Motor neuron (in vitro differentiated cells): ENCODE data around the gene C12orf56. TPM values are rescaled to one million over a fixed set of nuclear protein-coding genes. Genes with fewer than 3 reads are reported as not detected.
"Not testable (repeated sequence)": the region's sequence is repeated elsewhere in the genome, so short reads cannot be mapped to it uniquely, and the experiment has no call there.

ENCODE experiments used
- ATAC-seq, 8 experiments: fragments of 200-7000 bp; cut with Tn5 transposase; replicated peaks in 6 of 8; 2 replicates each; pipeline ENCODE4 v1.8.0; 2021; ENCODE audit warnings: mild to moderate bottlenecking in 8 of 8, moderate library complexity in 8 of 8
- H3K27ac ChIP-seq, 2 donors: fragments of 250-450 bp; sonication (Bioruptor Pico); 2 replicates each; pipeline ENCODE4 v1.9.0; 2021; ENCODE audit warnings: antibody characterized with exemption in 2 of 2, mild to moderate bottlenecking in 2 of 2, moderate library complexity in 1 of 2
- H3K4me1 ChIP-seq, 2 donors: fragments of 250-450 bp; sonication (Bioruptor Pico); replicated peaks in 1 of 2; 2 replicates each; pipeline ENCODE4 v1.6.1; 2021; ENCODE audit warnings: antibody characterized with exemption in 2 of 2, mild to moderate bottlenecking in 2 of 2, moderate library complexity in 1 of 2
- H3K4me3 ChIP-seq, 5 donors: fragments of 250-450 bp; sonication (Bioruptor Pico); 2 replicates each; pipeline ENCODE4 v1.9.0; 2021; ENCODE audit warnings: antibody characterized with exemption in 5 of 5, mild to moderate bottlenecking in 5 of 5, moderate library complexity in 4 of 5
- WGBS, 10 experiments: fragments of 450-650 bp; shearing (Covaris generic); methylation state at CpG; one replicate each; pipeline ENCODE4 v1.0.0; 2022; 5-methylcytosine and 5-hydroxymethylcytosine counted together
- in situ Hi-C, 9 experiments: fragments of 400-800 bp; cut with MboI; loops; one replicate each; pipeline ENCODE4 v1.15.0; 2021; ENCODE audit warnings: low sequenced_read_pairs in 9 of 9, low pct_unique_long_range_greater_than_20kb in 2 of 9; ENCODE audit not compliant: unreplicated experiment in 9 of 9
- total RNA-seq, 8 experiments: library from RNA; unstranded; fragments of 300-600 nt; gene quantifications; 2 replicates each; pipeline versions ENCODE4 v1.2.3 to v1.2.4, GENCODE V29; 2022

Gene C12orf56
- total RNA-seq, 8 experiments from 2014 or later = 0.13 to 0.71 (median 0.32) TPM; not detected in 1

DNA sequence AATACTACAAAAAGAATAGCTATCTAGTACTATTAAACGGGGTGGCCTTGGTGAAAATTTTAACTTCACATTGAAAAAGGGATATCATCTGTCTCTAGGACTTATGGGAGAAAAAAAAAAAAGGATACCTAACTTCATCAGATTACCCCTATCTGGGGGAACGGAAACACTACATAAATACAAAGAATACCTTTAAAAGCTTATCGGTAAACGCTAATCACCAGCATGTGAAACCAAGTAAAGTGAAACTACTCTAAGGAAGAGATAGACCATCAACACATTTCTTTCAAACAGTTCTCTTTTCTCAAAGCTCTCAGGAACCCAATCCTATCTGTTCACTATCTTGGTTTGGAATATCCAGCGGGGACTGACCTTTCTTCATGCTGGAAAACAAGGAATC lies 172.0 kb downstream of the C12orf56 start:
- ATAC-seq = no peak
- Histone ChIP-seq H3K4me1 (peaks cover 6 to 11% of the 10 kb centered on the region in 2 donors), H3K27ac (no peak overlapping the region), H3K4me3 (no peak overlapping the region)
- 81 to 100% (median 93%) methylated on average over 3 to 5 of the region's 5 CpGs for WGBS, 10 experiments
- in situ Hi-C loops = no loop called here

DNA sequence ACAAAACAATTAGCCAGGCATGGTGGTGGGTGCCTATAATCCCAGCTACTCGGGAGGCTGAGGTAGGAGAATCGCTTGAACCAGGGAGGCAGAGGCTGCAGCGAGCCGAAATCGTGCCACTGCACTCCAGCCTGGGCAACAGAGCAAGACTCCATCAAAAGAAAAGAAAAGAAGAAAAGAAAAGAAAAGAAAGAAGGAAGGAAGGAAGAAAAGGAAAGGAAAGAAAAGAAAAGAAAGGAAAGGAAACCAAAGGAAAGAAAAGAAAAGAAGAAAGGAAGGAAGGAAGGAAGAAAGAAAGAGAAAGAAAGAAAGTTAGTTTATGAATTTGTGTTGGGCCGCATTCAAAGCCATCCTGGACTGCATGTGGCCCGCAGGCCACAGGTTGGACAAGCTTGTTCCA lies 172.9 kb downstream of the C12orf56 start:
- WGBS, 10 experiments = 83 to 100% (median 96%) methylated on average over 1 to 7 of the region's 7 CpGs; no CpG with 5 or more reads in 1 of the 10 experiments
- H3K4me3 ChIP-seq = not testable (repeated sequence)

DNA sequence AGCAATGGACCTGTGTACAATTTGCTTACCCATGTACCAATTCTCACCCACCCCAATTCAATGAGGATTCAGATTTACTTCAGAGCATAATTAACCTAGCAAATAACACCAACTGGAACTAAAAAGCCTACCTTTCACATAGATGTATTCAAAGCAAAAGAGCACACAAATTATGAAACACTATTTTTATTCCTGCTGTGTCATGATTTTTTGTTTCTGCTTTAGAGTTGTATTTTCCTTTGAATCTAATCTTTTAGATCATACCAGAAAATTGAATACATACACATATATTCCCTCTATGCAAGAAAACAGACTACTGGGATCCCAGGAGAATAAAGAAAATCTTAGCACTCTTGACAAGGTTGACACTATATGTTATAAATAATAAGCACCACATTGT lies 174.3 kb downstream of the C12orf56 start:
- H3K4me3 ChIP-seq = no peak overlapping the region
- H3K27ac ChIP-seq = no peak overlapping the region
- peaks cover 6% of the 10 kb centered on the region in 2 donors for H3K4me1 ChIP-seq
- in situ Hi-C loops = no loop called here
- ATAC-seq = no peak

More for the DNA sequence above, 172.9 kb downstream of the C12orf56 start:
- H3K27ac ChIP-seq, ATAC-seq, H3K4me1 ChIP-seq, in situ Hi-C loops: not testable (repeated sequence)

Other genes starting within 250 kb of the C12orf56 start
- 10 to 100 TPM in 3 of 8 experiments, 1 to 10 TPM in 5; 3.9 to 16.7 (median 6.6) TPM for gene KICS2, start 168.5 kb downstream of the C12orf56 start, total RNA-seq
- 100 to 1,000 TPM in 2 of 8 experiments, 10 to 100 TPM in 6; 56.6 to 145 (median 74.6) TPM for gene XPOT, start 13.6 kb upstream of the C12orf56 start, total RNA-seq
- 10 to 100 TPM; 11.7 to 36.4 (median 17.4) TPM for gene TBK1, start 61.4 kb upstream of the C12orf56 start, total RNA-seq
- 10 to 100 TPM in 3 of 8 experiments, 1 to 10 TPM in 3, under 1 TPM in 2; 0.60 to 34.4 (median 2.8) TPM for gene RASSF3, start 219.7 kb upstream of the C12orf56 start, total RNA-seq